Measurements from ENCODE around the gene NUP210L.
"Not testable (repeated sequence)": the region's sequence is repeated elsewhere in the genome, so short reads cannot be mapped to it uniquely, and the experiment has no call there.

DNA sequence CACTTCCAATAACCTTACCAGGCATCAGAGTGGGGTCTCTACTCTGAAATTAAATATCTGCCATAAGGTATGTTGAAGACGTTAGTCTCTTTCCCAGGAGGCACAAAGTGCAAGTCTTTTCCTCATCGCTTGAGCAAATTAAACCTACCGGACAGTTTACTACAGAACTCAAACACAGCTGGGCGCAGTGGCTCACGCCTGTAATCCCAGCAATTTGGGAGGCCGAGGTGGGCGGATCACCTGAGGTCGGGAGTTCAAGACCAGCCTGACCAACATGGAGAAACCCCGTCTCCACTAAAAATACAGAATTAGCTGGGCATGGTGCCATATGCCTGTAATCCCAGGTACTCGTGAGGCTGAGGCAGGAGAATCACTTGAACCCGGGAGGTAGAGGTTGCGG is 175.8 kb downstream of the NUP210L start:
- TF ChIP-seq ZNF274 (IDR thresholded peaks at IDR 0.05; ENCODE audit: low read depth, low read length); SUZ12 (IDR thresholded peaks at IDR 0.05; ENCODE audit: extremely low read depth, insufficient read depth, insufficient read length); YY1 (IDR thresholded peaks at IDR 0.05; ENCODE audit: insufficient read depth, insufficient read length): not testable (repeated sequence)

Data from NT2/D1 (cell line).